ENCODE measurements around the gene LDLRAD4.
A peak's percentile ranks its signal among the peaks of the same experiment; 100 is the strongest.
"Not testable (repeated sequence)": the region's sequence is repeated elsewhere in the genome, so short reads cannot be mapped to it uniquely, and the experiment has no call there.

The LDLRAD4 gene

DNA sequence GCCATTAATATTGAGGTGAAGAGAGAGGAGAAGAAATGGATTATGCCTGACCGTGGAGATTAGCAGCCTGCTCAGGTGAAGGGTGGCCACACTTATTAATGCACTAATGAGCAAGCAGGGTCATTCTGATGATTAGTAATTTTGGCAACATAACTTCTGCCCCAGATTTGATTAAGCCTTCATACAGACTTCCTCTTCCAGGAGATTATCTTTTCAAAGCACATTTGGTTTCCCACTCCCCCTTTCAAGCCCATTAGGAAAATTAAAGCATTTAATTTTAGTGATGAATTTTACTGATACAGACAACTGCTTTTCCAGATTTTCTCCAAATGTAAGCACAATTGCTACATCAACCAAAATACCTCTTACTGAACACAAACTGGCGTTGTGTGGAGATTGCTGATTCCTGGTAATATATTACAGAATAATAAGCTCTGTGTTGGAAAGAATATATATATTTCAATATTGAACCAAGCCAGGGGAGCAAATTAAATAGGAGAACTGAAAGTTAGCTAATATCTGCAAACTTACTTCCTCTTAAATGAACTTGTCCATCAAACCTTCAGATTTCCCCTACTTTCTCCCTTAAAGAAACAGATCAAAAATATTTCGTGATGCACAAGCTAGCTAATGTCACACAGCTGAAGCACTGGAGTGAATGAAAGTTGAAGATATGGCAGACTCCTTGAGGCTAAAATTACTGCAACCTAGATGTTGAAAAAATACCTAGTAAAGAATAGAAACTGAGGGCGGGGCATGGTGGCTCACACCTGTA lies 367.0 kb downstream of the LDLRAD4 start:
- no peak for DNase-seq

DNA sequence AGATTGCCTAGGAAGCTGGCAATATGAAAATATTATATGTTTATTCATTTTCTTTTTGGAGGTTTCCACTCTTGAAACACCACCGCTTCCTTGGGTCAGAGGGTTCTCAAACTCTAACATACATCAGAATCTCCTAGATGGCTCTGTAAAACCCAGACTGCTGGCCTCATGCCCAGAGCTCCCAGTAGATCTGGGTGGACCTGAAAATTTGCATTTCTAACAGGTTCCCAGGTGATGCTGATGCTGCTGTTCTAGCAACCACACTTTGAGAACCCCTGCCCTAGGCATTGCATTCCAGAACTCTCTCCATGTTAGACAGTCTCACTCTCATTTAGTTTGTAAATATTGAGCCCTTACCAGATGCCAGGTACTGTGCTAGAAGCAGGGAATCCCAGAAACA lies 368.4 kb downstream of the LDLRAD4 start:
- no peak for DNase-seq

DNA sequence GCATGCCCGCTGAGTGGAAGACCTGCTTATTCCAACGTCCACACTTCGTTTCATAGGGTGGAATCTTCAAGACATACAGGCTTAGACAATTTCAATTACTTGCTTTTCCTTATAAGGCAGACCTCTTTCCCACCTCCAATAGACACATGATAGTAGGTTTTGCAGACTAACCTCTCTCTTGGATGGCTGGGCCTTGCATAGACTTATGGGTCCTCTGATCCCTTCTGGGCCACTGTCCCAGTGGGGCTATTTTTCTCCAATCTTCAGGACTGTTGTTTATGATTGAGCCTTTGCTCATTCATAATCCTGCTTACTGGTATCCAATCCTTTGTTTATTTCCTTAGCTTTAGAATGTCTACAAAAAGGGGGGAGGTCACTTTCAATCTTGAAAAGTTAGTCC lies 368.9 kb downstream of the LDLRAD4 start:
- DNase-seq: no peak

DNA sequence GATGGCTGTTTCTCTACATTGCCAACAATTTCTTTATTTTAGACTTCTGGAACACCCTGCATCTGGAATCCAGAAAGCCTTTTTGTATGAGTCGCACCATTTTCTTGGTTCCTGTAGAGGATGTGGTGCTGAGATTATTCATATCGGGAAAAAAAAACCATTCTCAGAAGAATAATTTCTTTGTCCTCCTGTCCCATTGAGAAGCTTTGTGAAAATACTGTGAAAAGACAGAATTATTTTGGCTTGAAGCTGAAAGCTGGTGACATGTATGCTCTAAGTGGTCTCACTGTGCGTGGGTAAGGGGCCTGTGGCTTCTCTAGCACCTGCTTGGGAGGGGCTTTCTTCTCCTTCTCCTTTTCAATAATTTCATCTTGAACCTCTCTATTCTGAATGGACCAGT lies 369.4 kb downstream of the LDLRAD4 start:
- no peak for DNase-seq

DNA sequence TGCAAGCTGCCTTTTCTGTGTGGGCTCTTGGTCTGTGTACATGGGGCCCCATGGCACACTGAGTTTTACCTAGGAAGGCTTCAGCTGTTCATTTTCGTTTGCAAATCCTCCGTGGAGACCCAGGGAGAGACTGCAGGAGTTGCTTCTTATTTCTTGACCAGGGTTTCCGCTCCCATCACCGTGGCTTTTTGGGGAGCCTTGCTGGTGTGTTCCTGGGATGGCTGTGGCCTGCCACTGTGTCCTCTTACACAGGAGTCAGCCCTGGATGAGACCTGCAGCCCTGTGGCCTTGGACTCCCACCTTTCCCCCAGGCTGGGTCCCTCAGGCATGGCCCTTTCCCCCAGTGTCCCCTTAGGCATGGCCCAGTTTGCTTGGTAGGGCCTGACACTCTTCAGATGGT lies 370.8 kb downstream of the LDLRAD4 start:
- DNase-seq: no peak

DNA sequence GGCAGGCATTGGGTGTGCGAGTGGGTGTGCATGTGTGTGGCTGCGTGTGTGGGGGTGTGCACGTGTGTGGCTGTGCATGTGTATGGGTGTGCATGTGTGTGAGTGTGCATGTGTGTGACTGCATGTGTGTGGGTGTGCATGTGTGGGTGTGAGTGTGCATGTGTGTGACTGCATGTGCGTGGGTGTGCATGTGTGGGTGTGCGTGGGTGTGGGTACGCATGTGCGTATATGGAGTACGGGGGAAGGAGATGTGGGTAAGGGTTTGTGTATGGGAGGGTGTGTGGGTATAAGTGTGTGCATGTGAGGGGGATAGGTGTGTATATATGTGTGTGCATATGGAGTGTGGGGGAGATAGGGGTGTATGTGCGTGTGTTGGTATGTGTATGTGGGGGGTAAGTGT lies 371.4 kb downstream of the LDLRAD4 start:
- no peak for DNase-seq

DNA sequence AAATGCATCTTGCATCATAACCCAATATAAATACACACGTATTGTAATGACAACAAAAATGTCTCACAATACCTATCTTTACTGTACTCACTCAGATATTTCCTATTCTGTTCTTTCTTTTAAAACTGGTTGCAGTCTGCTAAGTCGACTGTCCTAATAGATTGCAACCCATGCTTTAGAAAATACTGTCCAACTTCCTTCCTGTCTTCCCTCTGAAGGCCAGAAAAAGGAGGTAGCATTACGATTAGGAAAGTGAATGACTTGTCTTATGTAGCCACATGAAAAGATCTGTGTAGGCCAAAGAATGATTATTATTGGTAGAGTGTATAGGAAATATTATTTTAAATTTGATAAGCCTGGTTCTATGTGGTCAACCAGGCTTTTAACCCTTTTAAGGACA lies 373.7 kb downstream of the LDLRAD4 start:
- DNase-seq: no peak

DNA sequence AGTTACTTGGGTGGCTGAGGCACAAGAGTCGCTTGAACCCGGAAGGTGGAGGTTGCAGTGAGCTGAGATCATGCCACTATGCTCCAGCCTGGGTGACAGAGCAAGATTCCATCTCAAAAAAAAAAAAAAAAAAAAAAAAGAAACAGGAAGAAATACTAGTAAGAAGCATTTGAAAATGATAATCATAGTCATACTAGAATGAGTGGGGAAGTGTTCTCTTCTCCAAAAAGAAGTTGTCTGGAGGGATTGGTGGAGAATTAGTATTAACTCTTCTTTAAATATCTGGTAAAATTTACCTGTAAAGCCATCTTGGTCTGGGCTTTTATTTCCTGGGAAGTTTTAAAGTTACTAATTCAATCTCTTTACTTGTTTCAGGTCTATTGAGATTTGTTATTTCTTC lies 376.0 kb downstream of the LDLRAD4 start:
- no peak for DNase-seq

DNA sequence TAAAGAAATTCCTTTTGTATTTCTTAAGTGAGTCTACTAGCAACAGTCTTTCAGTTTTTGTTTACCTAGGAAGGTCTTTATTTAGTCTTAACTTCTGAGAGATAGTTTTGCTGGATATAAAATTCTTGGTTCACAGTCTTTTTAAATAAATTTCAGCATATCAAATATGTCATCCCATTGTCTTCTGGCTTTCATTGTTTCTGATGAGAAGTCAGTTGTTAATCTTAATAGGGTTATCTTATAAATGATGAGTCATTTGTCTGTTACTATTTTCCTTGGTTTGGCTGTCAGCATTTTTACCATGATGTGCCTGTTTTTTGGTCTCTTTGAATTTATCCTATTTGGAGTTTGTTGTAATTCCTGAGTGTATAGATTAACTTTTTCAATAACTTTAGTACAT lies 378.5 kb downstream of the LDLRAD4 start:
- peak; percentile 40 for DNase-seq

DNA sequence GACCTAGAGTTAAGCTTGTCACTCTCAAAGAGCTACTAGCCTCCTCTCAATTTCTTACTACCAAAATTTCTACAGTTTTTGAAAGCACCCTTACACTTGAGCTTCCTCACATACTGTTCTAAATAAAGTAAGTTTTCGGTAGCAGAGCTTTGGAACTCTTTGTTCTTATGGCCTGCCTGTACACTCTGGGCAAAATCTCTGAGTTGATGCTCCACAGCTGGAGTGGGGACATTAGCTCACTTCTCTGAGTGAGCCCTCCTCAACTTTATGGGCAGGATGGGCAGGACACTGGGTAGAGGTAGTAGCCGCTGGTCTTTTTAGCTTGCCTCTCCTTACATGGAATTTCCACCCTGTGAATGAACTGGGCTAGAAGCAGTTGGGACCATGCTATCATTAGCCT lies 380.0 kb downstream of the LDLRAD4 start:
- no peak for DNase-seq

DNA sequence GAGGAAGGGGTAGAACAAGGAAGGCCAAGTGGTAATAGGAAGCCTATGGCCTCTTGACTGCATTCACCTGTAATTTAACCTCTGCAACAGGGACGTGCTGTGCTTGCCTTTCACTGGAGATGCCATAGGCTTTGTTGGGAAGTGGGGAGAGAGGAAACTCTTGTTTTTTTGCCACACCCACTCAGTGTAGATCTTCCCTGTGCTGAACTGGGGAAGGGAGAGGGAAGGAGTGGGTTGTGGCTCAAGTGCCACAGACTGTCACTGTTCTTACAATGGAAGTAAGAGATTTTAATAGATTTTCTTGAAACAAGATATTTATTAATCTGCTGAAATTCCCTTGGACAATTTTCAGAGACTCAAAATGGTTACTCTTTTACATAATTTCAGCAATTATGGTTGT lies 380.5 kb downstream of the LDLRAD4 start:
- no peak for DNase-seq

DNA sequence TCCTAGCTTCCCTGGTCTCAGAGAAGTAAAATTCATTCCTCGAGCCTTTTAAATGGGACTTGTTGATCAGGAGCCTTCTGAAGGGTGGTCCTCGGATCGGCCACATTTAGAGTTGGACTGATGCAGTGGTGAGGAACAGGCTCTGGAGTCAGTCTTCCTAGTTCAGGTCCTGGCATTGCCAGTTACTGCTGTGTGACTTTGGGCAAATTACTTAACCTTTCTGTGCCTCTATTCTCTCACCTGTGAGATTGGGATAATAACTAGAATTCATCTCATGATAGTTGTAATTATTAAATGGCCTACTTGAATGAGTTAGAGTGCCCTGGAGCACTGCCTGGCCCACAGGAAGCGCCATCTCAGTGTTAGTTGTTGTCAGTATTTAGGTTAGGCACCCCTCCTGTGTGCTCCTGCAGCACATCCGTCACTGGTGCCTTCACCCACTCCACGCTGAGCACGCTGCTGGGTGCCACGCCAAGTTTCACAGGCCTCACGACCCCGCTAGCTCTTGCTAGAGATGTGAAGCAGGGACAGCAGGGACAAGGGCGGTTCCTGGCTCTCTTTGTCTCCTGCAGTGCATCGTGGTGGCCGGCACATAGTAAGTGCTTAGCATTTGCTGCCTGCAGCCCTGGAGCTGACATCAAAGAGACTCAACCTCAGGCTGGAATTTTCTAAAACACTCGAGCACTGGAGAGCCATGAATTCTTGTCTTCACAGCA lies 384.9 kb downstream of the LDLRAD4 start:
- no peak for DNase-seq

DNA sequence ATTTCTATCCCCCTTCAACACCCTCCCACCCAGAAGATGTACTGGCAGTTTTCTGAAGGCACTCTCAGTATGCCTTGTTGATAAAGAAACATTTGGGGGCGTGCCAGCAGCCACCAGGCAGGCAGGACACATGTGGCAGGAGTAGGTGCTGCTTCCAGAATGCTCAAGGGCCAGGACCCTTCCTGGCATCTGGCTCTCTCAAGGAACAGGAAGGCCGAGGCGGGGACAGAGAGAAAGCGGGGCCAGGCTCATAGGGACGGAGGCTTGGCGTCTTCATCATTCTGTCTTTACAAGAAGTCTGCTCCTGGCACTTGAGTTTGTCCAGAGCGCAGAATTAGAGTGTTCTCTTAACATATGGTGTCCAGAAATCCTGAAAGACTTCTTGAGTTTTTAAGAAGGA lies 386.2 kb downstream of the LDLRAD4 start:
- DNase-seq: no peak

DNA sequence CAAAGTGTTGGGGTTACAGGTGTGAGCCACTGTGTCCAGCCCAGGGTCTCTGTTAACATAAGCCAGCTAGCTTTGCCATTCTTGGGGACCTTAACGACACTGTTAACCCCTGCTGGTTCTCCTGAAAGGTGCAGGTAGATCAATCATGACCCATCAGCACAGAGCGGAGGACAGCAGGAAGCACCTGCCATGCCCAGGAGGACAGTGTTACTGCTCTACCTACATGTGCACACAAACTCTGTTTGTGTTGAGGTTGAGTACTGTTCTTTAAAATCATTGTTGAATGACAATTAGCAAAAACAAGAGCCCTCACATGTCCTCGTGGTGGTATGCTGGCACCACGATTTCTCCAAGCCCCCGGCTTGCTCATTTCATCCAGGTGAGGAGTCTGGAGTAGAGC lies 386.9 kb downstream of the LDLRAD4 start:
- no peak for DNase-seq

DNA sequence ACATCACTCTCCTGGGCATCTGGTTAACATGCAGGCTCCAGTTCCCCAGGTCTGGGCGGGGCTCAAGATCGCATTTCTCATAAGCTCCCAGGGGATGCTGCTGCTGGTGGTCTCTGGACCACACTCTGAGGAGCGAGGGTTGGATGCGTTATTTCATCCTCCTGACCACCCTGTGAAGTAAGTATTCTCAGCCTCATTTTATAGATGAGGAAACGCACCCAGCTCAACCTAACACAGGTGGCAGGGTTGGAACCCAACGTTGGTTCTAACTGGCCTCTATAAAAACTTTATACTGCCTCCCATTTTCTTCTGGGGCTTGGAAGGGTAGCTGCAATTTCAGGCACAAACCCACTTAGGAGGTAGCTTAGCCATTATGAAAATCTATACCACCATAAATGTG lies 387.3 kb downstream of the LDLRAD4 start:
- DNase-seq: no peak

DNA sequence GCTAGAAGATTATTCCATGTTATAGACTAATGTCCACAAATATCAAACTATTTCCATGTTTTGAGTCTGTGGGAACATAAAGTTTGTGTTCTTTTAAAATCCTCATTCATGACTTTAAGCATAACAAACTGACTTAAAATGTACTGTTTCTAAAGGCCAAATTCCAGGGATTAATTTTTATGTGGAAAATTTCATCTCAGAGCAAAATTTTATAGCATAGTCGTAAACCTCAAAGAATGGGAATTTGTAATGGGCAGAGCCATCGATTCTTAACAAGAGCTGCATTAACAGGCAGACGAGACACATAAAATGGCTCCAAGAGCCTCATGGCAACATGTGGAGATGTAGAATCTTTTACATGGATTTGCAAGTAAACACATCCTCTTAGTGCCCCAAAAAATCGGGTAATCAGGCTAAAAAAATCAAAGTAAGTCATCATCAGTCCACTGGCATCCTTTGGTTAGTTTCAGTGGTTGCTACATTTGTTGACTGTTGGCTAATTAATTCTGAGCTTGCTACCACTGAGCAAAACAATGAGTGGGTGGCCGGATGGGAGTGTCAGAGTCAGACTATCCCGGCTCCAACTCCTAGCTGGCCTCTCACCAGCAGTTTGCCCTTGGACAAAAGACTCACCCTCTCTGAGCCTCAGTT lies 388.2 kb downstream of the LDLRAD4 start:
- DNase-seq: no peak

DNA sequence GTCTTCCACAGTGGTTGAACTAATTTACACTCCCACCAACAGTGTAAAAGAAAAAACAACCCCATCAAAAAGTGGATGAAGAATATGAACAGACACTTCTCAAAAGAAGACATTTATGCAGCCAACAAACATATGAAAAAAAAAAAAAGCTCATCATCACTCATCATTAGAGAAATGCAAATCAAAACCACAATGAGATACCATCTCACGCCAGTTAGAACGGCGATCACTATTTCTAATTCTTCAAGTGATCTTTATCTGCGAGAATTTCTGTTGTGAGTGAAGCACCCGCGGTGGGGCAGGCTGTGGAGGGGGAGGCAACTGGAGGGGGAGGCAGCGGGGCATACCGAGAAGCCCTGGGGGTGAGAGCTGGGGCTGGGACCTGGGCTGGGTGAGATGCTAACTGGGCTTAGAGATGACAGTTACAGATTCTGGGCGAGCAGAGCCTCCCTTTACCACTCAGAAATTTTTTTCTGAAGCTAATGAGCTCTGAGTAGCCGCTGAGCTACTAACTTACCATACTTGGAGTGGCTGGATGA lies 389.5 kb downstream of the LDLRAD4 start:
- DNase-seq: not testable (repeated sequence)

DNA sequence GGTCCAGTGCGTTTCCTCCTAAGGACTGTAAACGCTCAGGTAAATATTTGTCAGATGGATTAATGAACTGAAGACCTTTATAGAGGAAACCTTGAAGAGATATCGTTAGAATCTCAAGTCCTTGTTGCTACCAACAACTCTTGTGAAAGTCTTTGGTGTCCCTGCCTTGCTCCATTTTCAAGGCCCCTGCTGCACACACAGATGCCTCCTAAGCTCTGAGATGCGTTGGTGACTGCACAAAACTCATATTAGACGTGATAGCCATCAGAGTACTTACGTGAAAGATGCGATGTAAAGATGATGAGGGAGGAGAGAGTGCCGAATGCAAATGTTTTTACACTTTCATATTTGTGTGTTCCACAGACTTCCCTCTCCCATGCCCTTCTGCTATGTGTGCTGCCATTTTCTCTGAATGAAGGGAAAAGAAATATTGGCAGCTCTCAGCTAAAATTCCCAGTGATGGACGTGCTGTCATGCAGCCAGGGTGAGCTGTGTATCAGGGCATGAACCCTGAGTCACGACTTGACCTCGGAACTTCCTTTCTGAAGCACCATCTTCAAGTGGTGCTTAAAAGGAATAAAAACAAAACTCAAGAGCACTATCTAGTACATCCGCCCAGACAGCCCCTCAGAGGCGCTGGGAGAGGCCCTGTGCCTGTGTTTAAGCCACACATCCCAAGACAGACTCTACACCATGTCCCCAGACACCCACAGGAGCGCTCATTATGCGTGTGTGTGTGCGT lies 390.4 kb downstream of the LDLRAD4 start:
- DNase-seq: no peak

DNA sequence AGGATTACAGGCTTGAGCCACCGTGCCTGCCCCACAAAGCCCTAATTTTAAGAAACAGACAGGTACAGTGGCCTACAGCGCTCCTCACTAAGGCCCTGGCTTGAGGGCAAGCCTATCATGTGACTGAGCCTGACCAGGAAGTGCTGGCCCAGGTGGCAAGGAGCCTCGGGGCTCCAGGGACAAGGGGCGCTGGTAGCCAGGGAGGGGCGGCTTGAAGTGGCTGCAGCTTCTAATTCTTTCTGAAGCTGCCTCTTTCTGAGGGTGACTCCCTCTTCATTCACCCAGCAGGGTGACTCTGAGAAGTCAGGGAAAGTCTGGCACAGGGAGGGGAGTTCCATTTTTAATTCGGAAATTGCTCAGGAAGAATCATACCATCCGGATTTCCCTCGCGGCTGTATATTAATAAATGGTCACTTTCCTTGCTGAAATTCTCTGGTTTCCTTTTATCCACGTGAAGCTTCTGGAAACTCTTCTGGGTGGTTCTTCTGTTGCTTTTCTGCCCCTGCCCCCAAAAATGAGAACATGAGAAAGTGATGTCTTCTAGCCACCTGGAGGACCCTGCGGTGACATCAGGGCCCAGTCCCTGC lies 392.1 kb downstream of the LDLRAD4 start:
- no peak for DNase-seq

DNA sequence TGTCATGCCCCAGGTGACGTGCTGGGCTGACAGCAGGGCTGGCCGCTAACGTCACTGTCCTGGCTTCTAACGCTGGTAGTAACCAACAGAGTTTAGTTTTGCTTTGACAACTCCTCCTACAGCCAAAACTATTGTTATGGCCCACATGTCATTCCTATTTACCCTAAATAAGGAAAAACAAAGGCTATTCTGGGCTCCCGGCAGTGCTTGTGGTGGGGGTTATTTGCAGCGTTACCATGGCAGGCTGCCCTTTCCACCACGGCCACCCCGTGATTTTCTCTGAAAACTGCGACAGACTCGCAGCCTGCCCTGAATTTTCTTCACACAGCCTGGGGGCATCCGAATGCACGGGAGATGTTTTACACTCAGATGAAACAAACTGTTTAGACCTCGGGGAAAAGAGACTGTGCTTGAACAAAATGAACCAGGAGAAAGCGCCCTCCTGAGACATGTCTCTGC lies 392.6 kb downstream of the LDLRAD4 start:
- DNase-seq: no peak

DNA sequence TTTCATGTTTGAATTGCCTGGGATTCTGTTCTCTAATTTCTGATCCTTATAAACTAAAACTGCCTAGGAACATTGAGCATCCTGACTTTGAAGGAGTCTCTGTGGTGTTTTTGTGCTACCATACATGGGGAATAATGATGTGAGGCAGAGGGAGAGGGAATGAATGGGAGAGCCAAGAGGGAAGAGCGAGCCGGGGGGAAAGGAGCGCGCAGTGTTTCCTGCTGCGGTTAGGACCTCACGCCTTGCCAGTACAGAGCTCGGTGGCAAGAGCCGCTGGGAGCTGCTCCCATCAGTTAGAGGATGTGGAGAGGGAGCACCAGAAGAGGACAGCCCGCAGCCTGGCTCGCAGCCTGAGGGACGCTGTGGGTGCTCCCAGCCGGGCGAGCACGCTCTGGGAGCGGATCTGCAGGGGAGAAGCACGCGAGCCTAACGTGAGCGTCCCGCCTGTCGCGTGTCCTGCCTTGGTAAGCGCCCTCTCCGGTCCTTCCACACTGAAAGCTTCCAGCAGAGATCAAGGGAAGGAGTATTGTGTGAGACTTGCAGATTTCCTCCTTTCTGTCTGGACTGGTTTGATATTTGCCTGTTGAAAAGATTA lies 393.1 kb downstream of the LDLRAD4 start:
- no peak for DNase-seq
